Limb (tissue), 2 donors: ENCODE data around the gene COL6A1.
"Not testable (repeated sequence)": the region's sequence is repeated elsewhere in the genome, so short reads cannot be mapped to it uniquely, and the experiment has no call there.

Experiments
- DNase-seq, 2 donors: peaks; one replicate each; pipeline ENCODE4 v3.0.0-alpha.2; 2016; ENCODE audit errors: extremely low spot score in 2 of 2

COL6A1 gene

GRCh38 chr21:45965084-45965809 lies 16.3 kb upstream of the COL6A1 start:
- DNase-seq, result no peak

- no peak for DNase-seq
Observed at GRCh38 chr21:45966791-45967394, 14.7 kb upstream of the COL6A1 start.

GRCh38 chr21:45969921-45970673 lies 11.5 kb upstream of the COL6A1 start:
- no peak for DNase-seq

GRCh38 chr21:45970674-45971615 lies 10.6 kb upstream of the COL6A1 start:
- DNase-seq, result peak; percentile 73 to 85

GRCh38 chr21:45971616-45972352 lies 9.8 kb upstream of the COL6A1 start:
- DNase-seq, result peak; percentile 55 to 76

- no peak for DNase-seq
Observed at GRCh38 chr21:45972353-45972715, 9.2 kb upstream of the COL6A1 start.

GRCh38 chr21:45972716-45973474 lies 8.7 kb upstream of the COL6A1 start:
- peak; percentile 95 to 97 for DNase-seq

GRCh38 chr21:45973475-45974072 lies 8.0 kb upstream of the COL6A1 start:
- DNase-seq, result peak; percentile 93

GRCh38 chr21:45974073-45975019 lies 7.2 kb upstream of the COL6A1 start:
- DNase-seq, result peak in 1 of 2 donors; percentile 65

GRCh38 chr21:45975020-45975666 lies 6.4 kb upstream of the COL6A1 start:
- peak; percentile 45 to 61 for DNase-seq

- not testable (repeated sequence) for DNase-seq
Observed at GRCh38 chr21:45975667-45976409, 5.7 kb upstream of the COL6A1 start.

- no peak for DNase-seq
Observed at GRCh38 chr21:45976701-45977311, 4.8 kb upstream of the COL6A1 start.

- peak in 1 of 2 donors; percentile 69 for DNase-seq
Observed at GRCh38 chr21:45977396-45977795, 4.2 kb upstream of the COL6A1 start.

- DNase-seq, result peak in 1 of 2 donors; percentile 64
Observed at GRCh38 chr21:45979141-45979631, 2.4 kb upstream of the COL6A1 start.

- no peak for DNase-seq
Observed at GRCh38 chr21:45979651-45980050, 1.9 kb upstream of the COL6A1 start.

GRCh38 chr21:45980271-45980670 lies 1.3 kb upstream of the COL6A1 start:
- DNase-seq, result no peak
